ENCODE measurements around the gene INPP5A. TPM values are rescaled to one million over a fixed set of nuclear protein-coding genes. Genes with fewer than 3 reads are reported as not detected.
"Not testable (repeated sequence)": the region's sequence is repeated elsewhere in the genome, so short reads cannot be mapped to it uniquely, and the experiment has no call there.

INPP5A gene
- polyA plus RNA-seq, 3 donors = 7.4 to 25.0 (median 17.5) TPM

DNA sequence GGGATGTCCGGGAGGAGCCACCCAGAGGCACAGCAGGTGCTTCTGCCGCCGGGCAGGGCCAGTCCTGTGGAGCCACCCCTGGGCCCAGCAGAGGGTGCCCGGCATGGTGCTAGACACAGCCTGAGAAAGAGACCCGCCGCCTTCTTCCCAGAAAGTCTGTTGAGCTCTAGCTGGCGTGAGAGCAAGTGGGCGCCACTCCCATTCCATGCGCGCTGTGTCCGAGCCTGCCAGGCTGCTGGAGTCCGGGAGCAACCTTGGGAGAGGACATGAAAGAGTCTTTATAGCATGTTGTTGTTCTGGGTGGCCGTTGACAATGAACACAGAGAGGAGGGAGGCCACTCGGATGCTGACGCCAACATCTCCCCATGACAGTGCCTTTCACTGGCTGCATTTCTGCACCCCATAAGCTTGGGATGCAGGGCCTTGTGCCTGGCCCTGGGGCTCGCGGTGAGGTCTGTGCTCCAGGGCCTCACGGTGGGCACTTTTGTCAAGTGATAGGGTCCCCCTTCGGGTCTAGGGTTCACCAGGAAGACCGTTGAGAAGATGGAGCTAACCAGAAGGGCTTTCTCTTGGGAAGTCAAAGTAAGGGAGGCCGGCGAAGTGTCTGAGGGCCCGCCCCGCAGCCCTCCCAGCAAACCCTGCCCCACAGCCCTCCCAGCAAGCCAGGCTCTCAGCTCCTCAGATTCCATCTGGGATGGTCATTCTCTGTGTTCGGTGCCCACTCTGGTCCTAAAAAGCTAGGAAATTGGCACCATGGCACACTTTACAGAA is 201.1 kb downstream of the INPP5A start:
- H3K27ac ChIP-seq (ENCODE audit: low read depth, low read length) = no peak overlapping the region
- WGBS, 3 donors = 95 to 96% (median 96%) methylated on average over 25 of the region's 25 CpGs

DNA sequence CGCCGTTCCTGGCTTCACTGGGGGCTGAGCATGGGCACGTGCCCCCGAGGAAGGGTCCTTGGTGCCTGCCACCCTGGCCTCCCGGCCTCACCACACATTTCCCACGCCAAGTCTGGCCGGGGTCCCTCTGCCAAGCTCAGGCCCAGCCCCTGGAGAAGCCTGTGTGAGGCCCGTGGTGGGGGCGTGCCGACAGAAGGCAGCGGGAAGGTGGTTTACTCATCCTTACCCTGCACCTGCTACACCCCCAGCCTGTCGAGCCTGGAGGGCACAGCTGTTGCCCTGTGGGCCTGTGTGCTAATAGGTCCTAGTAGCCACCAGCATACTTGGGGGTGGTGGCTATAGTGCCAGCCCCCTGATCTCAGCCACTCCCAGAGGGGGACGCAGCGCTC is 201.6 kb downstream of the INPP5A start:
- no peak overlapping the region for H3K27ac ChIP-seq (ENCODE audit: low read depth, low read length)

DNA sequence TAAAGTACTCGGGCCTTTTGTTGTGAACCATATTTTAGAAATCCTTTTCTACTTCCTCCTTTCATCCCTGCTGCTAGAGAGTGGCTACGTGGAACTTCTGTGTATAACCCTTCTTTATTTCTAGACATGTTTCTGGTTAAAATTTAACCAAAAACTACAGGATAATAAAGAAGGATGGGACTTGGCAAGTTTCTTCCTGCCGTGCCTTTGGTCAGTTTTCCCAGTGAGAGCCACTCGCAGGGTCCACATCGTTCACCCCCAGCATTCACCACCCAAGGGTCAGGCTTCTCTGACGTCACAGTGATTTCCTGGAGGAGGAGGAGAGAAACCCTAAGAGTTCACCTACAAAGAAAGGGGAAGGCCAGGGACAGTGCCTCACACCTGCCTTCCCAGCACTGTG is 203.0 kb downstream of the INPP5A start:
- 68 to 84% (median 79%) methylated on average over 6 of the region's 6 CpGs for WGBS, 3 donors
- H3K27ac ChIP-seq (ENCODE audit: low read depth, low read length) = no peak overlapping the region

More for the DNA sequence above, 201.6 kb downstream of the INPP5A start:
- 85 to 97% (median 88%) methylated on average over 14 of the region's 14 CpGs for WGBS, 3 donors

DNA sequence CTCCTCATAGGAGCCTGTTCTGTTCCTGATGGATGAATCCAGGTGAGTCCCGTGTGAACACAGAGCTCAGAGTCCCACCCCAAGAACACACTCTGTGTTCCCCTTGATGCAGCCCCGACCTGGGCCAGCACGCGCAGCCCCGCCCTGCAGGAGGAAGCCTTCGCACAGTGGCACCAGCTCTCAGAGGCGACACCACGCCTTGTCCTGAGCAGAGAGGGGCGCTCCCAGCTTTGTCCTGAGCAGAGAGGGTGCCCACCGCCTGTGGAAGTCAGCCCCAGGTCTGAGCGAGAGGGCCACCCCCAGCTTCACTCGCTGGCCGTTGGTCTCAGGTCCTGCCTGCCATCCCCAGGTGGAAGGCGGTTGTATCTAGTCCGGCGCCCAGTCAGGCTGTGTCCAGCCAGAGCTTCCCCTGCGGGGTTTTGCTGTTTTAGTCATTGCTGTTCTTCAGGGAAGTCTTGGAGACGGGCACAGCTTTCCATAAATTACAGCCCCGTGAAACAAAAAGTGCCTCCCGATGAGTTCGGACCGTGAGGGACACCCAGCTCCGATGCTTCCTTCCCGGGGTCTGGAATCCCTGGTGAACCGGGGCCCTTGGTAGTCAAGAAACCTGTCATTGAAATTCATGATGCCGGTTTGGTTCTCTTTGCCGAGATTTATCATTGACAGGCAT is 204.7 kb downstream of the INPP5A start:
- no peak overlapping the region for H3K27ac ChIP-seq (ENCODE audit: low read depth, low read length)
- 93 to 95% (median 93%) methylated on average over 27 of the region's 27 CpGs for WGBS, 3 donors

DNA sequence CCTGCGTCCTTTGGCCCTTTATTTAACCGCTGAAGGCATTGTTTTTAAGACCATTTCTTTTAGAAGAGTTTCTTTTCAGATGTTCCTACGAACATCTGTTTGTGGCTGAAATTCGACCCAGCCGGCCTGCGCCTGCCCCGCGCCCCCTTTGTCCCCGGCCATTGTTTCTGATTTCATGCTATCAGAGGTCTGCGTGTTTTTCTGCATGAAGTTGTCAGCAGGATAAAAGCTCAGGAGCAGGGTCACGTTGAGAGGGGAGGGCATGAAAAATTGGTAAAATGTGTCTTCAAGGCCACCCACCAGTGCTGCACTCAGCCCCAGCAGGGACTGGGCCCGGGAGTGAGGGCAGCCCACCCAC is 205.2 kb downstream of the INPP5A start:
- no peak overlapping the region for H3K27ac ChIP-seq (ENCODE audit: low read depth, low read length)
- WGBS, 3 donors = 85 to 89% (median 89%) methylated on average over 12 of the region's 12 CpGs

DNA sequence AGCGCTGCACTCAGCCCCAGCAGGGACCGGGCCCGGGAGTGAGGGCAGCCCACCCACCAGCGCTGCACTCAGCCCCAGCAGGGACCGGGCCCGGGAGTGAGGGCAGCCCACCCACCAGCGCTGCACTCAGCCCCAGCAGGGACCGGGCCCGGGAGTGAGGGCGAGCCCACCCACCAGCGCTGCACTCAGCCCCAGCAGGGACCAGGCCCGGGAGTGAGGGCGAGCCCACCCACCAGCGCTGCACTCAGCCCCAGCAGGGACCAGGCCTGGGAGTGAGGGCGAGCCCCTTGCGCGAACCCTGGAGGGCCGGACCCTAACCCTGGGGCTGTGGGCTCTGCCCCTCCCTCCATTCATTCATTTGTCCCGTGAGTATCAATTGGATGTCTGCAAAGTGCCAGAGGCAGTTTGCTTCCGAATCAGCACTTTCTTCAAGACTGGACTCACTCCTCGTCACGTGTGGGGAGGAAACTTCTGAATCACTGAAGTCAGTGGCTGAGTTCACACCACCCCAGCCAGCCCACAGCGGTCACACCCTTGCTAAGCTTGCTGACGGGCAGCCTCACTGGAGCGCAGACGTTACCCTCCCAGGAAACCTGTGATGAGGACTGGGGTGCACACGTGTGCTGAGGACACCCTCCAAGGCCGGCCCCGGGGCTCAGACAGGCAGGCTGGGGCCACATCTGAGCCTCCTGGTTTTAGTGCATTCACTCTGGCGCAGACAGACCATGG is 205.8 kb downstream of the INPP5A start:
- H3K27ac ChIP-seq (ENCODE audit: low read depth, low read length) = not testable (repeated sequence)
- WGBS, 3 donors = 71 to 86% (median 75%) methylated on average over 26 to 30 of the region's 30 CpGs

DNA sequence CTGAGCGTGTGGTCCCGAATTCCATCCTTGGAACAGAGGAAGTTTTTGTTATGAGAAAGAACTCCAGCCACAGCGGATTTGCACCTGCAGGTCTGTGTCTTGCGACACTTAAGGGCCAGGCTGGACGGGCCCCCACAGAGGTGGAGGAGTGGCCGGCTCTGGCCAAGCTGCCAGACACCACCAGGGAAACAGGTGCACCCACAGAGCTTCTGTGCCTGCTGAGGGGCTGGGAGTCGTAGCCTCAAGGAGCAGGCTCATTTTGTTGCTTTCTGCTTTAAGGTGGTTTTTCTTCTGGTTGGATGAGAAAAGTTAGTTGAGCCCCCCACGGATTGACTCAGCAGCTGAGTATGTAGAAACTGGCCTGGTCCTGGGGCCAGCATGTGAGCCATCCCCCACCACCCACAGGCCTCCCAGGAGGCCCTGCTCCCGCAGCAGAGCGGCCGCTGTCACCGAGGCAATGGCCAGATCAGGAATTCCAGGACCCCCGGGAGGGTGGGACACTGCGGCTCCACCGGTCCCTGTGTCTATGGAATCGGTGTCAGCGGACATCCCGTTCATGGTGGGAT is 206.4 kb downstream of the INPP5A start:
- H3K27ac ChIP-seq (ENCODE audit: low read depth, low read length) = no peak overlapping the region
- 91 to 93% (median 91%) methylated on average over 18 of the region's 18 CpGs for WGBS, 3 donors

DNA sequence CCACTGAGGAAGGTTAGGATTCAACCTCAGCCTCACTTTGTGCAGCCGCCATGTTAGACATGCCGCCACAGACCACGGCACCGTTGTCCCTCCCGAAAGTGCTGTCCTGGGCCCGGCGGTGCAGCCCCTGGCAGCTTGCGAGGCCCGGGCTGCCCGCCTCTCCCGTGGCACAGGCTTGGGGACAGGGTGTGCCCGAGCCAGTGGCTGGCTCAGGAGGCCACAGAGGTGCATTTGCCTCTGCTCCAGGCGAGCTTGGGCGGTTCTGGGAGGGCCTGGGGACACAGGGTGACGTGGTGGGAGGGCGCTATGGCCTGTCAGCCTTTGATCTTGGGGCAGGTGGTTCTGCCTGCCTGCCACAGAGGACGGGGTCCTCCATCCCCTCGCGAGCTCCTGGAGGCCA is 207.3 kb downstream of the INPP5A start:
- H3K27ac ChIP-seq (ENCODE audit: low read depth, low read length) = no peak overlapping the region
- WGBS, 3 donors = 94 to 97% (median 95%) methylated on average over 19 of the region's 19 CpGs

DNA sequence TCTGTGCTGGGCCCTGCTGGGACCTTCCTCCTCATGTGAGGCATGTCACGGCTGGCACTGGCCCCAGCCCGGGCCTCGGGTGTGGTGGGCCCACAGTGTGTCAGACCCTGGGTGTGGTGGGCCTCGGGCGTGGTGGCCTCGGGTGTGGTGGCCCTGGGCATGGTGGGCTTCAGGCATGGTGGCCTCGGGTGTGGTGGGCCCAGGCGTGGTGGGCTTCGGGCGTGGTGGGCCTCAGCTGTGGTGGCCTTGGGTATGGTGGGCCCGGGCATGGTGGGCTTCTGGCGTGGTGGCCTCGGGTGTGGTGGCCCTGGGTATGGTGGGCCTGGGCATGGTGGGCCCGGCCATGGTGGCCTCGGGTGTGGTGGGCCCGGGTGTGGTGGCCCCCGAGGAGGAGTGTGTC is 207.9 kb downstream of the INPP5A start:
- 88 to 96% (median 93%) methylated on average over 16 to 17 of the region's 17 CpGs for WGBS, 3 donors
- no peak overlapping the region for H3K27ac ChIP-seq (ENCODE audit: low read depth, low read length)

DNA sequence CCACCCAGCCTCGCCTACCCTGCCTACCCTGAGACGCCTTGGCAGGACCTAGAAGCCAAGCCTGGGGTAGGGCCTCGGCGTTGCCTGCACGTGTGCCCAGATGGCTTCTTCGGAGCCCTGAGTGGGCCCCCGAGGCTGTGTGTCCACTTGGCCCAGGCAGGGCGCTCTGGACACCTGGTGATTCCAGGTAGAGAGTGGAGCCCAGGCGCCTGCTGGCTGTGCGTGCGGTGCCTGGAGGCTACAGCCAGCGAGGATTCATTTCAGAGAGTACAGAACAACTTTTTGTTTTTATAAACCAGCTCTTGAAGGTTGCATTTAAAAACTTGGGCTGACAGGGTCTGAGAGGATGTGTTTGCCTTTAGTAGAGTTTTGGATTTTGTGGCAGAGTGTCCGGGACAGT is 208.4 kb downstream of the INPP5A start:
- WGBS, 3 donors = 95 to 97% (median 96%) methylated on average over 13 of the region's 13 CpGs
- no peak overlapping the region for H3K27ac ChIP-seq (ENCODE audit: low read depth, low read length)

DNA sequence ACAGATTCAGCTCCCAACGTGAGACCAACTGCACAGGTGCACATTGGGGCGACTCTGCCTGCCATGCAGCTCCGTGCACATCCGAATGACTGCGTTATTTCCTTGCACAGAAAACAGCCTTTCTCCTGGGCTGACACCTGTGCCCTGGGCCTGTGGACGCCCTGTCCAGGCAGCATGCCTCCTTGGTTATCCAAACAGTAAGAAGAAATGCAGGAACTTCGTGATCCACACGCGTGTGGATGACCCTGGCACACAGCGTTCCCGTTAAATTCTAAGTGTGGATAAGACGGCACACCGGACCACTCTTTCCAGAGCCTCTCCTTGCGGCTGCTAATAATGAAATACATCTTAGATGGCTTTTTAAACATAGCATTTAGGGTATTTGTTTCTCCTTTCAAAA is 208.8 kb downstream of the INPP5A start:
- 87 to 94% (median 92%) methylated on average over 14 of the region's 14 CpGs for WGBS, 3 donors
- H3K27ac ChIP-seq (ENCODE audit: low read depth, low read length) = no peak overlapping the region

DNA sequence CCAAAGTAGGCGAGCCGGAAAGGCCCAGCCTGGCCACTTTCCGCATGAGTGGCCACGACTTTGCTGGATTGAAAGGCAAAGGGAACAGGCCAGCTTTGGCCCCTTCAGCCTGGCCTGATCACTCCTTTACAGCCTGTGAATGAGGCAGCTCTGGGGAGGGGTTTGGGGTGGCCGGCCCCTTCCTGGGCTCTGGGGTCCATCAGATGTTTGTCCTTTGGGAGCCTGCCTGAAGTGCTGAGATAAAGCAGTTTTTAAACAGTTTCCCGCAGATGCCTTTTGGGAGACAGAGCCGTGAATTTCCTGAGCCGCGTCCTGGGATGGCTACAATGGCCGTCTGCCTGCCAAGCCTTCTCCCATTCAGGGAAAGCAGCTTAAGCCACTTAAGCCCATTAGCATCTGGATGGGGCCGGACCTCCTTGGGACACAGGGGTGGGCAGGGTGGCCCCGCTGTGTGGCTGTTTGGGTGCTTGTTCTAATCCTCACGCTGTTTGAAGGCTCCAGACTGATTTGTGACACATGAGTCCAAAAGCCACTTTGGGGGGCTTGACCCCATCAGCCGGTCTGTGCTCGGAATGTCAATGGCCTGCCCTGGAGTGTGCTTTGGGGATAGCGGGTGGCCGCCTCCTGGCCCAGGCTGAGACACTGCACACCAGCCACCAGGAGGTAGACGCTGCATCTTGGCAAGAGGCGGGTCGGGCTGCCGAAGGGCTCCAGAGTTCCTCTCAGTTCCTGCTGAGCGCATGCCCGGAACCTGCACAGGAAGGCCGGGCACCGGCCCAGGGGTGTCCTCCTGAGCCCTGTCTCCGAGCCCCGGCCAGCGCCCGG is 209.4 kb downstream of the INPP5A start:
- WGBS, 3 donors = 75 to 88% (median 80%) methylated on average over 29 of the region's 29 CpGs
- no peak overlapping the region for H3K27ac ChIP-seq (ENCODE audit: low read depth, low read length)

DNA sequence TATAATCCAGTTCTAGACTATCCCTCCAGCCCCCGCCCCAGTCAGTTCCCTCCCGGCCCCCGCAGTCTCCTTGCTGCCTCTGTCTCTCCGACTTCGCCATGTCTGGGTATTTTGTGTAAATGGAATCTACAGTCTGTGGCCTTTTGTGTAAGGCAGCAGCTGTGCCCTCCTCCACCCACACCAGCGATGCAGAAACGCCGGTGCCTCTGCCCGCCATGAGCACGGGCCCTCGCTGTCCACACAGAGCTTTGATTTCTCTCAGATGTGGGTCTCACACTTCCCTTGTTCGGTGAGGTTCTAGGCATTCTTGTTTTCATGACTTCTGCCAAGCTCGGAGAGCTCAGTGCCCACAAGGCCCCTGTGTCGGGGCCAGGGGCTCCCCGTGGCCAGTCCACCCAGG is 210.5 kb downstream of the INPP5A start:
- 92% methylated on average over 14 to 15 of the region's 15 CpGs for WGBS, 3 donors
- no peak overlapping the region for H3K27ac ChIP-seq (ENCODE audit: low read depth, low read length)

DNA sequence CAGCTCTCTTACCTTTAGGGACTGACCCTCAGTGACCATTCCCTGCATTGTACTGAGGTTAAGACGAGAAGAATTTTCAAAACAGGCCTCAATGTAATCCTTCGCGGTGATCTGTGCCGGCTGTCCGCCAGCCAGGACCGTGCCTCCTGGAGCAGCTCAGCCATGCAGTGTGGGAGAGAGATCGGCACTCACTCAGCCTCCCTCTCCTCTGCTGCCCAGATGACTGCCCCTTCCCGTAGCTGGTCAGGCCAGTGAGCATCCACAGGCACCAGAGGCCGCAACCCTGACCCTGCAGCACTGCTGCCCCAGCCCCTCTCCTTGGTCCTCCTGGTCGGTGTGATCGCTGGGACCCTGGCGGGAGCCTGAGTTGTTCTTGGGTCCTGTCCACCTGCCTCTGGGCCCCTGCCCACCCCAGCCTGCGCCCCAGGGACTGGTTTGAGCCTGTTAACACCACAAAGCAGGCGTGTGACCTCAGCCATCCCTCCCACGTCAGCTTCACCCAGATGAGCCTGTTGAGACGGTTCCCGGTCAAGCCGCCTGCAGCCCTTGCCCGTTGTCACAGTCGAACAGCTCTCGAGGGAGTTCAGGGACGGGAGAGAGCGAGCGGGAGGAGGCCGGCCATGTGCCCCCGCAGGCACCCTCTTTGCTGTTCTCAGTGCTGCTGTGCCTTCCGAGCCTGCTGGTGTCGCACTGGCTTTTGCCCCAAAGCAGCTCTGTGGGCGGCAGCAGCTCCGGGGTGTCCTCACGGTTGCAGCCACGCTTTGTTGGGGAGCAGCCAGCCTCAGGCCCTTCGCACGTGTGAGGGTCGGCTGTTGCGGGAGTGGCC is 211.2 kb downstream of the INPP5A start:
- 92 to 97% (median 93%) methylated on average over 35 to 36 of the region's 36 CpGs for WGBS, 3 donors
- no peak overlapping the region for H3K27ac ChIP-seq (ENCODE audit: low read depth, low read length)

DNA sequence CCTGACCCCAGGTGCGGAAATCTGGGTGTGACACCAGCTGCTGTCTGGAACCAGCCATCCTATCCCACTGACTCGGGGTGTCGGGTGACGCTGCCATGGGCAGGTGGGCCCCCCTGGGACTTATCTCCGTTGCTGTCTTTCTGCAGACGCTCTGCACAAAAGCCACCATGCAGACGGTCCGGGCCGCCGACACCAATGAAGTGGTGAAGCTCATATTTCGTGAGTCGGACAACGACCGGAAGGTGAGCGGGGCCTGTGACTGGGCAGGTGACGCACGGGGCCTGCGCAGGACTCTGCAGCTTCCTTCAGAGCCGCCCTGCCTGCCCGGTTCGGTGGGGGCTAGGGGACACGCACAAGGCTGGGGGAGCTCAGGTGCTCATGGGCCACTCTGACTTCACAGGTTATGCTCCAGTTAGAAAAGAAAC is 211.8 kb downstream of the INPP5A start:
- no peak overlapping the region for H3K27ac ChIP-seq (ENCODE audit: low read depth, low read length)
- WGBS, 3 donors = 90 to 92% (median 90%) methylated on average over 20 to 22 of the region's 22 CpGs

DNA sequence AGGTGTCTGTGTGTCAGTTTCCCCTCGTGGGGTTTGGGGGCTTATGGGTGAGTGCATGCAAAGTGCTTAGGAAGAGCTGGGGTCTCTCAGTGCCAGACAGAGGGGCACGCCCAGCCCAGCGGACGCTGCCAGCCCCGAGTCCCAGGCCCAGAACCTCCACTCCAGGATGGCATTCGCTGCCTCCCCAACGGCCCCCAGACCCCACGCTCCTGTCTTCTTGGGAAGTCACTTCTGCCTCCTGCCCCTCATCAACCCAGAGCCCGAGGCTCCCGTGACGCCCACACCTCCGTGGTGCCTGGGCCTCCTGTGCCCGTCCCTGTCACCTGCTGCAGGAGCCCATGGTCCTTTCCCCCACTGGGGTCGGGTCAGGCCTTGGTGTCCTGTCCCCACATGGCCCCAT is 213.3 kb downstream of the INPP5A start:
- WGBS, 3 donors = 89 to 93% (median 92%) methylated on average over 7 to 14 of the region's 14 CpGs
- no peak overlapping the region for H3K27ac ChIP-seq (ENCODE audit: low read depth, low read length)

DNA sequence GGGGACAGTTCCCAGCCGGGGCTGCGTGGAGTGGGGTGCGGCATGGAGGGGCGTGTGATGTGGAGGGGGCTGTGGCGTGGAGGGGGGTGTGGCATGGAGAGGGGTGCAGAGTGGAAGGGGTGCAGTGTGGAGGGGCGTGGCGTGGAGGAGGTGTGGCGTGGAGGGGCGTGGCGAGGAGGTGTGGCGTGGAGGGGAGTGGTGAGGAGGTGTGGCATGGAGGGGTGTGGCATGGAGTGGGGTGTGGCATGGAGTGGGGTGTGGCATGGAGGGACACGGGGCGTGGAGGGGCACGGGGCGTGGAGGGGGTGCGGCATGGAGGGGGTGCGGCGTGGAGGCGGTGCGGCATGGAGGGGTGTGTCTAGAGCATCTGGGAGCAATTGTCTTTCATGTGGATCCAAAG is 214.8 kb downstream of the INPP5A start:
- WGBS, 3 donors = 92 to 98% (median 96%) methylated on average over 20 of the region's 20 CpGs
- H3K27ac ChIP-seq (ENCODE audit: low read depth, low read length) = no peak overlapping the region
